AG09309 (cell line): ENCODE data around the gene TRPM8.

Source experiments
- DNase-seq: peaks from one replicate; pipeline ENCODE4 v3.0.0-alpha.2; 2010; ENCODE audit warnings: low read depth
- H3K4me3 ChIP-seq: 2 replicates; pipeline ENCODE4 v1.5.1; 2011; ENCODE audit warnings: mild to moderate bottlenecking, low read depth, low read length, moderate library complexity; ENCODE audit not compliant: control insufficient read depth
- CTCF ChIP-seq: IDR thresholded peaks from 2 replicates; pipeline ENCODE4 v1.5.1; 2011; ENCODE audit warnings: mild to moderate bottlenecking, low read depth, low read length, inconsistent platforms; ENCODE audit not compliant: insufficient read depth, control insufficient read depth; ENCODE audit errors: missing control alignments

The TRPM8 gene

GRCh38 chr2:234033885-234034284 is 116.7 kb downstream of the TRPM8 start:
- no peak for TF ChIP-seq CTCF
- no peak overlapping the region for H3K4me3 ChIP-seq
- no peak for DNase-seq

DNA sequence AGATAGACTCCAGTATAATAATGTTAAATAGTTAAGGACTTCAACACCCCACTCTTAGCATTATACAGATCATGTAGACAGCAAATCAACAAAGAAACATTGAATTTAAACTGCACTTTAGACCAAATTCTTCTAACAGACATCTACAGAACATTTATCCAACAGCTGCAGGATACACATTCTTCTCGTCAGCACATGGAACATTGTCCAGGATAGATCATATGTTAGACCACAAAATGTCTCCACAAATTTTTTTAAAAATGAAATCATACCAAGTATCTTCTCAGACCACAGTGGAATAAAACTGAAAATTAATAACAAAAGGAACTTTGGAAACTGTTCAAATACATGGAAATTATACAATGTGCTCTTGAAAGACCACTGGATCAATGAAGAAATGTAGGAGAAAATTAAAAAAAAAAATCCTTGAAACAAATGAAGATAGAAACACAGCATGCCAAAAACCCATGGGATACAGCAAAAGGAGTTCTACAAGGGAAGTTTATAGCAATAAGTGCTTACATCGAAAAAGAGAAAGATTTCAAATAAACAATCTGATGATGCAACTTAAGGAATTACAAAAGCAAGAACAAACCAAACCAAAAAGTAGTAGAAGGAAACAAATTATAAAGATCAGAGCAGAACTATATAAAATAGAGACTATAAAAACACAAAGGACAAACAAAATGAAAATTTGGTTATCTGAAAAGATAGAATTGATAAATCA is 121.1 kb downstream of the TRPM8 start:
- TF ChIP-seq CTCF: no peak
- DNase-seq: no peak

DNA sequence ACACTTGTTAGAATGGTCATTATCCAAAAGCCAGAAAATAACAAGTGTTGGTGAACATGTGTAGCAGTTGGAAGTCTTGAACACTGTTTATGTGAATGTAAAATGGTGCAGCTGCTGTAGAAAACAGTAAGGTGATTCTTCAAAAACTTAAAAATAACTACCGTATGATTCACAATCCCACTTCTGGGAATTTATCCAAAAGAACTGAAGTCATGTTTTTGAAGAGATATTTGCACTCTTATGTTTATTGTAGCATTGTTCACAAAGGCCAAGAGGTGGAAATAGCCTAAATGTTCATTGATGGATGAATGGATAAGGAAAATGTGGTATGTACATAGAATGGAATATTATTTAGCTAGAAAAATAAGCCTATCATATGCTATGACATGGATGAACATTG is 127.0 kb downstream of the TRPM8 start:
- no peak overlapping the region for H3K4me3 ChIP-seq
- DNase-seq: peak; percentile 21
- TF ChIP-seq CTCF: no peak

More for the DNA sequence above, 121.1 kb downstream of the TRPM8 start:
- no peak overlapping the region for H3K4me3 ChIP-seq

- no peak for TF ChIP-seq CTCF
- no peak overlapping the region for H3K4me3 ChIP-seq
- no peak for DNase-seq
Observed at GRCh38 chr2:234046521-234046920, 129.3 kb downstream of the TRPM8 start.

DNA sequence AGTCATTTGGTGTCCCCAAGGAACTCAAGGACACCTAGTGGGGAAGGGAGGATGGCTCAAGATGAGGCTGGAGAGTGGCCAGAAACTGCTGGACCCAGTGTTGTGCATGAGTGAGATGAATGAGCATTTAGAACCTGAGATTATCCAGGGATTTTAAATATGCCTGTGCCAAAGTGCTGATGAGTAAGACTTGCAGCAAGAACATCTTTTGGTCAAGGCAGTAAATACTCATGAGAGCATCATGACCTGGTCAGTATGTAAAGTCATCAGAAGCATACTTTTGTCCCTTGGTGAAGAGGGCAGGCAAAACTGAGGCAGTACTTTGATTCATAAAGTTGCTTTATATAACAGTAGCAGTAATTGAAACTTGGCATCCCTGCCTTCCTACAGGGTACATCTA is 130.2 kb downstream of the TRPM8 start:
- H3K4me3 ChIP-seq: no peak overlapping the region
- no peak for DNase-seq
- TF ChIP-seq CTCF: no peak

- TF ChIP-seq CTCF: no peak
- no peak for DNase-seq
Observed at GRCh38 chr2:234048049-234048448, 130.9 kb downstream of the TRPM8 start.

More at GRCh38 chr2:234048049-234048448, 130.9 kb downstream of the TRPM8 start:
- no peak overlapping the region for H3K4me3 ChIP-seq
